Peyer's patch (tissue), 4 donors: ENCODE data around the gene BMPR1A.

ENCODE experiments used
- CTCF ChIP-seq, 6 experiments: fragments of 450-650 bp in 4 of 6; fragments of 200-600 bp in 2 of 6; sonication (generic) in 1 of 6; IDR thresholded peaks; one replicate each; pipeline ENCODE4 v1.5.1; 2017 to 2019; ENCODE audit warnings: antibody characterized with exemption in 6 of 6, mild to moderate bottlenecking in 3 of 6, moderate library complexity in 1 of 6
- POLR2A ChIP-seq, 2 donors: fragments of 450-650 bp; IDR thresholded peaks; one replicate each; pipeline ENCODE4 v1.5.1; 2017; ENCODE audit warnings: antibody characterized with exemption in 2 of 2, mild to moderate bottlenecking in 2 of 2, moderate library complexity in 2 of 2

GRCh38 chr10:86708783-86709380 is 47.5 kb upstream of the BMPR1A start:
- TF ChIP-seq CTCF (IDR thresholded peaks at IDR 0.05) (no peak), POLR2A (IDR thresholded peaks at IDR 0.05) (no peak)
